Measurements from ENCODE around the gene RPTOR. TPM values are rescaled to one million over a fixed set of nuclear protein-coding genes. Genes with fewer than 3 reads are reported as not detected.
A peak's percentile ranks its signal among the peaks of the same experiment; 100 is the strongest.

Gene RPTOR
- total RNA-seq, 1 experiment from 2014 or later = 25.1 TPM

- Histone ChIP-seq H3K27ac (ENCODE audit: insufficient read length, low read depth, low read length) (no peak overlapping the region), H3K4me1 (ENCODE audit: insufficient read depth, low read length) (no peaks in the 10 kb centered on the region), H3T11ph (ENCODE audit: low read length) (no peak overlapping the region), H3K23me2 (ENCODE audit: insufficient read length, low read depth, low read length, poor library complexity, severe bottlenecking) (peaks cover 6% of the 10 kb centered on the region), H3K79me1 (ENCODE audit: insufficient read depth, low read depth, low read length, poor library complexity, severe bottlenecking) (no peaks in the 10 kb centered on the region), H3K9me3 (ENCODE audit: control insufficient read depth, low read depth, low read length) (no peaks in the 10 kb centered on the region), H3K79me2 (ENCODE audit: insufficient read depth, low read length) (no peaks in the 10 kb centered on the region), H2AFZ (ENCODE audit: low read length) (no peak overlapping the region), H4K20me1 (ENCODE audit: control insufficient read depth, insufficient read depth, insufficient read length) (no peaks in the 10 kb centered on the region), H2BK120ac (ENCODE audit: low read depth, low read length, poor library complexity, severe bottlenecking) (no peak overlapping the region), H4K5ac (ENCODE audit: insufficient read length, low read depth, low read length) (no peak overlapping the region), H2BK5ac (ENCODE audit: insufficient read length, low read length) (no peak overlapping the region), H3K56ac (ENCODE audit: insufficient read length, low read depth, low read length) (no peak overlapping the region), H2BK15ac (ENCODE audit: low read depth, low read length) (no peak overlapping the region), H2AK5ac (ENCODE audit: insufficient read length, low read length) (no peak overlapping the region), H3K27me3 (ENCODE audit: insufficient read depth, low read length) (no peaks in the 10 kb centered on the region), H3K4me2 (ENCODE audit: insufficient read depth, insufficient read length, low read length) (no peak overlapping the region), H2BK12ac (ENCODE audit: insufficient read length, low read depth, low read length) (no peak overlapping the region), H3K4ac (ENCODE audit: low read depth, low read length) (no peak overlapping the region), H2BK20ac (ENCODE audit: low read depth, low read length, poor library complexity, severe bottlenecking) (no peak overlapping the region), H4K91ac (ENCODE audit: insufficient read length, low read depth, low read length) (no peak overlapping the region), H3K9ac (ENCODE audit: extremely low read depth, insufficient read length, low read length) (no peak overlapping the region), H3K18ac (ENCODE audit: insufficient read length, low read depth, low read length) (no peak overlapping the region), H3K14ac (ENCODE audit: insufficient read depth, low read length) (no peak overlapping the region), H3K23ac (ENCODE audit: insufficient read length, low read depth, low read length) (no peak overlapping the region), H4K8ac (replicated peaks; ENCODE audit: insufficient read length, low read depth, low read length) (no peak overlapping the region)
- TF ChIP-seq CTCF (conservative IDR thresholded peaks at IDR 0.05) = no peak
- peak; percentile 36 for DNase-seq
- H3K4me1 Mint-ChIP-seq = peaks cover 11 to 12% of the 10 kb centered on the region in 2 experiments
- peaks cover 5 to 25% (median 20%) of the 10 kb centered on the region in 3 experiments; a peak in 5 of 7 replicates for H3K36me3 Mint-ChIP-seq (ENCODE audit: insufficient read depth in 1 of 3, low read depth in 3 of 3)
- no peak overlapping the region for H3K4me3 Mint-ChIP-seq
- H3K9me3 Mint-ChIP-seq = no peaks in the 10 kb centered on the region
- WGBS (ENCODE audit: extremely low coverage, insufficient read length, low lambda C conversion rate) = no CpG with 5 or more reads among the region's 25 CpGs
- H3K27ac Mint-ChIP-seq = no peak overlapping the region
- peaks cover 13% of the 10 kb centered on the region for H3K27me3 Mint-ChIP-seq (ENCODE audit: low read depth)
These were observed 452.0 kb downstream of the RPTOR start for GRCh38 chr17:80996422-80997305.

Data from H9 (cell line).